Calu3 (cell line): ENCODE measurements around the gene GDPGP1. TPM values are rescaled to one million over a fixed set of nuclear protein-coding genes. Genes with fewer than 3 reads are reported as not detected.
"Not testable (repeated sequence)": the region's sequence is repeated elsewhere in the genome, so short reads cannot be mapped to it uniquely, and the experiment has no call there.

Source experiments
- BruUV-seq: library from RNA; stranded (reverse); fragments of 400-500 nt; replicated peaks from 2 replicates; lab custom pipeline; 2021; lab: Mats Ljungman, UMichigan
- CTCF ChIA-PET: fragments of 300-600 bp; sonication (Branson Sonifier 250); formaldehyde crosslinking; loops from one replicate; lab custom pipeline; 2022; ENCODE audit warnings: antibody characterized with exemption; lab: Charles Lee
- DNase-seq: peaks from one replicate; pipeline ENCODE4 v3.0.0; 2022
- H3K27ac Mint-ChIP-seq: one replicate; pipeline ENCODE4 v1.8.0; 2022; ENCODE audit warnings: mixed read lengths; ENCODE audit not compliant: unreplicated experiment
- H3K27me3 Mint-ChIP-seq: one replicate; pipeline ENCODE4 v1.8.0; 2022; ENCODE audit warnings: mixed read lengths; ENCODE audit not compliant: unreplicated experiment
- H3K36me3 Mint-ChIP-seq: one replicate; pipeline ENCODE4 v1.8.0; 2022; ENCODE audit warnings: mild to moderate bottlenecking, moderate library complexity, mixed read lengths; ENCODE audit not compliant: insufficient read depth, unreplicated experiment
- H3K4me1 Mint-ChIP-seq: one replicate; pipeline ENCODE4 v1.8.0; 2022; ENCODE audit warnings: mild to moderate bottlenecking, low read depth, mixed read lengths; ENCODE audit not compliant: unreplicated experiment
- H3K4me3 Mint-ChIP-seq: one replicate; pipeline ENCODE4 v1.8.0; 2022; ENCODE audit warnings: mild to moderate bottlenecking, low read depth, moderate library complexity, mixed read lengths; ENCODE audit not compliant: unreplicated experiment
- H3K9me3 Mint-ChIP-seq: one replicate; pipeline ENCODE4 v1.8.0; 2022; ENCODE audit warnings: low read depth, mixed read lengths; ENCODE audit not compliant: unreplicated experiment
- intact Hi-C: fragments of 100-400 bp; cut with micrococcal nuclease; formaldehyde crosslinking; loops from one replicate; pipeline ENCODE4 v1.10.0; 2022; ENCODE audit not compliant: unreplicated experiment
- total RNA-seq: library from RNA; stranded (reverse); gene quantifications from 2 replicates; pipeline ENCODE4 v1.2.3, GENCODE V29; 2022
- TF ChIP-seq, protein P1 (sequence below): fragments of 200-600 bp; IDR thresholded peaks from one replicate; pipeline ENCODE4 v1.8.0; 2022; ENCODE audit warnings: antibody characterized with exemption; ENCODE audit not compliant: unreplicated experiment

GDPGP1 gene
- total RNA-seq, 1 experiment from 2014 or later: 20.3 TPM

DNA sequence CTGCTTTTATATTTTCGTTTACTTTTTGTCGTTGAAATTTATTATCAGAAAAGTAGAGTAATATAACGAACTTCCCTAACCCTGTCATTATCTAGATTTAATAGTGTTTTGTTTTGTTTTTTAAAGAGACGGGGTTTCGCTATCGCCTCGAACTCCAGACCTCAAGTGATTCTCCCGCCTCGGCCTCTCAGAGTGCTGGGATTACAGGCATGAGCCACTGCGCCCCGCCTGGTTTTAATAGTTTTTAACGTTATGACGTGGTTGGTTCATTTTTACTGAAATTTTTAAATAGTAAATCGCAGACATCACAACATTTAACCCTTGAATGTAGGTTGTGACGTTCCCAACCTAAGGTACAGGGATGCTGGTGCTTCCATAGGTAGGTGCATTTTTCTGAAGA lies 32.5 kb downstream of the GDPGP1 start:
- H3K27ac Mint-ChIP-seq: peak overlapping the region; percentile 93
- peaks cover 64% of the 10 kb centered on the region for H3K36me3 Mint-ChIP-seq
- CTCF ChIA-PET: no interaction called here
- H3K27me3 Mint-ChIP-seq: no peaks in the 10 kb centered on the region
- H3K4me1 Mint-ChIP-seq: peaks cover 50% of the 10 kb centered on the region
- H3K4me3 Mint-ChIP-seq: peak overlapping the region; percentile 99
- BruUV-seq: TSS peak; percentile 51
- DNase-seq: no peak
- no peaks in the 10 kb centered on the region for H3K9me3 Mint-ChIP-seq
- intact Hi-C loops: no loop called here
- TF ChIP-seq, protein P1, sequence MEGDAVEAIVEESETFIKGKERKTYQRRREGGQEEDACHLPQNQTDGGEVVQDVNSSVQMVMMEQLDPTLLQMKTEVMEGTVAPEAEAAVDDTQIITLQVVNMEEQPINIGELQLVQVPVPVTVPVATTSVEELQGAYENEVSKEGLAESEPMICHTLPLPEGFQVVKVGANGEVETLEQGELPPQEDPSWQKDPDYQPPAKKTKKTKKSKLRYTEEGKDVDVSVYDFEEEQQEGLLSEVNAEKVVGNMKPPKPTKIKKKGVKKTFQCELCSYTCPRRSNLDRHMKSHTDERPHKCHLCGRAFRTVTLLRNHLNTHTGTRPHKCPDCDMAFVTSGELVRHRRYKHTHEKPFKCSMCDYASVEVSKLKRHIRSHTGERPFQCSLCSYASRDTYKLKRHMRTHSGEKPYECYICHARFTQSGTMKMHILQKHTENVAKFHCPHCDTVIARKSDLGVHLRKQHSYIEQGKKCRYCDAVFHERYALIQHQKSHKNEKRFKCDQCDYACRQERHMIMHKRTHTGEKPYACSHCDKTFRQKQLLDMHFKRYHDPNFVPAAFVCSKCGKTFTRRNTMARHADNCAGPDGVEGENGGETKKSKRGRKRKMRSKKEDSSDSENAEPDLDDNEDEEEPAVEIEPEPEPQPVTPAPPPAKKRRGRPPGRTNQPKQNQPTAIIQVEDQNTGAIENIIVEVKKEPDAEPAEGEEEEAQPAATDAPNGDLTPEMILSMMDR: no peak

DNA sequence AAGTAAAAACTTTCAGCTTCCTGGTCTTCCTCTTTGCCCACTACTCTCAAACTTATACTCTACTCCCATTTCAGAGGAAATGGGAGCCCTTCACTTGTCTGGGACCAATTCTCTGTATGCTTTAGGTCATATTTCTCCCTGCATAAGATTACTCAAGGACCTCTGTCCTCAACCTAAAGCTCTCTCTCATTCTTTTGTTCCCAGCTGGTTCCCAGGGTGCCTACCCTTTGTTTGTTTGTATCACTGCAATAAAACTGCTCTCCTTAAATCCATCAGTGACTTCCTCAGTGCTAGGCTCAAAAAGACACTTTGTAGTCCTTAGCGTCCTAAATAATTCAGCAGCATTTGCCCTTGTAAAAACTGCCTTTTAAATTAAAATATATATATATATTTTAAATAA lies 34.4 kb downstream of the GDPGP1 start:
- CTCF ChIA-PET: interaction anchor here (0.5 to 1.0 kb wide), 4 partner anchors 19 to 170 kb away, joined by 3 to 11 read pairs (median 4); partner anchors contain the start of gene SEMA4B
- TF ChIP-seq, protein P1: no peak
- Mint-ChIP-seq H3K27ac (no peak overlapping the region), H3K9me3 (no peaks in the 10 kb centered on the region), H3K27me3 (no peaks in the 10 kb centered on the region), H3K36me3 (peaks cover 76% of the 10 kb centered on the region), H3K4me1 (peaks cover 58% of the 10 kb centered on the region), H3K4me3 (peak overlapping the region; percentile 99)
- BruUV-seq: no TSS peak
- intact Hi-C loops: no loop called here
- no peak for DNase-seq

DNA sequence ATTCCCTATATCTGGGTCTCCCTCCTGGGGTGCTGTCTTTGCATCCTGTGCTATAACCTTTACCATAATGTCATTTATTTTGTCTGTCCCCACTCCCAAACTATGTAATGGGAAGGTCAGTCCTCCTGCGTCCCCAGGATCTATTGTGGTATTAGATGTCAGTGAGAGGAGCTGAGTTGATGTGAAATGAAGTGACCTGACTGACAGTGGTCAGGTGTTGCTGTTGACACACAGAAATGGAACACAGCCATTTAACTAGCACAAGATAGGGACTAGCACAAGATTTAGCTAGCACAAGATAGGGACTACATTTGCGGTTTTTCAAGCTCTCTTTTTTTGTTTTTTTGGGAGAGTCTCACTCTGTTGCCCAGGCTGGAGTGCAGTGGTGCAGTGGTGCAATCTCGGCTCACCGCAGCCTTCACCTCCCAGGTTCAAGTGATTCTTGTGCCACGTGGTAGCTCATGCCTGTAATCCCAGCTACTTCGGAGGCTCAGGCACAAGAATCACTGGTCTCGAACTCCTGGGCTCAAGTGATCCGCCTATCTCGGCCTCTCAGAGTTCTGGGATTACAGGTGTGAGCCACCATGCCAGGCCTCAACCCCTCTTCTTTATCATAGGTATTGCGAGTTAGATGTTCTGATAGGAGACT lies 36.6 kb downstream of the GDPGP1 start:
- Mint-ChIP-seq H3K27me3 (no peaks in the 10 kb centered on the region), H3K9me3 (no peaks in the 10 kb centered on the region), H3K4me3 (no peak overlapping the region), H3K27ac (no peak overlapping the region), H3K4me1 (peaks cover 43% of the 10 kb centered on the region), H3K36me3 (peaks cover 78% of the 10 kb centered on the region)
- CTCF ChIA-PET: interaction anchor here (0.8 kb wide), 1 partner anchor 37 kb away, joined by 3 read pairs; the partner anchor contains the start of genes CIB1 and GDPGP1
- BruUV-seq: no TSS peak
- intact Hi-C loops: no loop called here
- TF ChIP-seq, protein P1: no peak
- DNase-seq: no peak

DNA sequence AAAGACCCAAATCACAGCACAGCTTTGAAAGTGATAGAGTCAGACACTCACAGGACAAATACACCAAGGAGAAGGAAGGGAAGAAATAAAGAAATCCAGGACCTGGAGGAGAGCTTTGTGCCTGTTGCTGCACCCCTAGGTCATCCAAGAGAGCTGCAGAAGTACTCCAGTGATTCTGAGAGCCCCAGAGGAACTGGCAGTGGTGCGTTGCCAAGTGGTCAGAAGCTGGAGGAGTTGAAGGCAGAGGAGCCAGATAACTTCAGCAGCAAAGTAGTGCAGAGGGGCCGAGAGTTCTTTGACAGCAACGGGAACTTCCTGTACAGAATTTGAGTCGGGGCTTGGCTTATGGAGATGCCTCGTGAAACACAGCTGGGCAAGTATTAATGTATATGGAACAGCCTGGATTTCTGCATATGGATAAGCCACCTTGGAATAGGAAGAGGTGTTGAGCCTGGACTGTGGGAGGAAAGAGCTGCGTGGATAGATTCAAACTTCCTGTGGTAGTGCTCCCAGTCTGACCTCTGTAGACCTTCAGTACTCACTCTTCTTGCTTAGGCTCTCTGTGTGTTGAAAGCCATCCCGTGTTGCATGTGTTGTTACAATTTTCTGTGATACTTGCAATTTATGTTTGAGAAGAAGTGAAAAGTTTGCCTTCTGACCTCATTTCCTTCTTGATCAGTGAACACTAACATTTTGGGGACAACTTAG lies 37.6 kb downstream of the GDPGP1 start:
- TF ChIP-seq, protein P1: no peak
- H3K4me1 Mint-ChIP-seq: peaks cover 43% of the 10 kb centered on the region
- no peak overlapping the region for H3K4me3 Mint-ChIP-seq
- TSS peak; percentile 0 for BruUV-seq
- H3K27ac Mint-ChIP-seq: no peak overlapping the region
- DNase-seq: no peak
- CTCF ChIA-PET: no interaction called here
- no peaks in the 10 kb centered on the region for H3K9me3 Mint-ChIP-seq
- peaks cover 72% of the 10 kb centered on the region for H3K36me3 Mint-ChIP-seq
- intact Hi-C loops: no loop called here
- no peaks in the 10 kb centered on the region for H3K27me3 Mint-ChIP-seq

DNA sequence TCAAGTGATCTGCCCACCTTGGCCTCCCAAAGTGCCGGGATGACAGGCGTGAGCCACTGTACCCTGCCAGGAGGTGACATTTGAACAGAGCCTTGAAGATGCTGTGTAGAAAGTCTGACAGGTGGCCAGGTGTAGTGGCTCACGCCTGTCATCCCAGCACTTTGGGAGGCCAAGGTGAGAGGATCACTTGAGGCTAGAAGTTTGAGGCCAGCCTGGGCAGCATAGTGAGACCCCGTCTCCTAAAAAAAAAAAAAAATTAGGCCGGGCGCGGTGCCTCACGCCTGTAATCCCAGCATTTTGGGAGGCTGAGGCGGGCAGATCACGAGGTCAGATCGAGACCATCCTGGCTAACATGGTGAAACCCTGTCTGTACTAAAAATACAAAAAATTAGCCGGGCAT lies 44.5 kb downstream of the GDPGP1 start:
- H3K4me3 Mint-ChIP-seq, H3K27me3 Mint-ChIP-seq, H3K9me3 Mint-ChIP-seq, CTCF ChIA-PET, BruUV-seq, H3K27ac Mint-ChIP-seq, H3K4me1 Mint-ChIP-seq, DNase-seq, intact Hi-C loops: not testable (repeated sequence)
- H3K36me3 Mint-ChIP-seq: peaks cover 17% of the 10 kb centered on the region

DNA sequence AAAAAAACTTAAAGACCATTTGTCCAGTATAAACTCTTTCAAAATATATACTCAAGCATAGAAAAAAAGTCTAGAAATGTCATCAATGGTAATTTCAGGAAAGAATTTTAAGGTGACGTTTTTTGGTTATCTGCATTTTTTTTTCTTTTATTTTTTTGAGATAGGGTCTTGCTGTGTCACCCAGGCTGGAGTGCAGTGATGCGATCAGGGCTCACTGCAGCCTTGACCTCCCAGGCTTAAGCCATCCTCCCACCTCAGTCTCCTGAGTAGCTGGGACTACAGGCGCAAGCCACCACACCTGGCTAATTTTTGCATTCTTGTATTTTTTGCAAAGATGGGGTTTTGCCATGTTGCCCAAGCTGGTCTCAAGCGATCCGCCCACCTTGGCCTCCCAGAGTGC lies 46.7 kb downstream of the GDPGP1 start:
- CTCF ChIA-PET: interaction anchor here (1.1 kb wide), 1 partner anchor 13 kb away, joined by 4 read pairs; no protein-coding TSS in a partner anchor
- H3K4me1 Mint-ChIP-seq, H3K4me3 Mint-ChIP-seq, H3K27me3 Mint-ChIP-seq, H3K36me3 Mint-ChIP-seq, H3K9me3 Mint-ChIP-seq, DNase-seq, BruUV-seq, intact Hi-C loops, H3K27ac Mint-ChIP-seq: not testable (repeated sequence)
